Naive thymus-derived CD4-positive, alpha-beta T cell (primary cell): ENCODE data around the gene AQP1. TPM values are rescaled to one million over a fixed set of nuclear protein-coding genes. Genes with fewer than 3 reads are reported as not detected.

Experiments
- ATAC-seq: fragments of 150-1000 bp; cut with Tn5 transposase; 2 replicates; pipeline ENCODE4 v1.10.0; 2021; ENCODE audit warnings: mild to moderate bottlenecking, moderate library complexity
- CTCF ChIA-PET: fragments of 350-600 bp; sonication (Branson Sonifier 250); formaldehyde crosslinking; loops from one replicate; lab custom pipeline; 2021; ENCODE audit warnings: antibody characterized with exemption; lab: Charles Lee
- POLR2A ChIA-PET: fragments of 350-600 bp; sonication (Branson Sonifier 250); formaldehyde crosslinking; loops from one replicate; lab custom pipeline; 2021; ENCODE audit warnings: antibody characterized with exemption, inconsistent platforms; lab: Charles Lee
- DNase-seq, 9 donors: peaks; one replicate each; pipeline versions ENCODE4 v3.0.0 to v3.0.0-alpha.2; 2020 to 2022; ENCODE audit warnings: mixed read lengths in 1 of 9
- H3K27ac ChIP-seq: one replicate; pipeline ENCODE4 v1.7.0; 2013; ENCODE audit warnings: mild to moderate bottlenecking, low read depth, low read length, moderate library complexity
- H3K27me3 ChIP-seq, 2 donors: one replicate each; pipeline ENCODE4 v1.7.0; 2013; ENCODE audit warnings: low read length in 2 of 2, mild to moderate bottlenecking in 2 of 2, moderate library complexity in 2 of 2; ENCODE audit not compliant: control insufficient read depth in 2 of 2, insufficient read depth in 2 of 2
- H3K36me3 ChIP-seq, 3 experiments: 1 replicate in 2 of 3; 2 replicates in 1 of 3; pipeline ENCODE4 v1.7.0; 2013; ENCODE audit warnings: low read length in 3 of 3, mild to moderate bottlenecking in 3 of 3, moderate library complexity in 1 of 3; ENCODE audit not compliant: insufficient read depth in 3 of 3, control insufficient read depth in 2 of 3
- H3K4me1 ChIP-seq, 2 donors: one replicate each; pipeline ENCODE4 v1.7.0; 2013; ENCODE audit warnings: low read length in 2 of 2, mild to moderate bottlenecking in 2 of 2, moderate library complexity in 1 of 2; ENCODE audit not compliant: control insufficient read depth in 2 of 2, insufficient read depth in 2 of 2
- H3K4me3 ChIP-seq: 2 replicates; pipeline ENCODE4 v1.7.0; 2013; ENCODE audit warnings: mild to moderate bottlenecking, low read length
- H3K9me3 ChIP-seq, 3 experiments: 1 replicate in 2 of 3; 2 replicates in 1 of 3; pipeline ENCODE4 v1.7.0; 2013; ENCODE audit warnings: low read length in 3 of 3; ENCODE audit not compliant: control insufficient read depth in 2 of 3
- H3K27ac Mint-ChIP-seq, 9 donors: one replicate each; pipeline ENCODE4 v1.8.0; 2020 to 2022; ENCODE audit warnings: mixed read lengths in 9 of 9, mild to moderate bottlenecking in 8 of 9, moderate library complexity in 5 of 9, inconsistent platforms in 2 of 9
- H3K27me3 Mint-ChIP-seq, 5 donors: one replicate each; pipeline ENCODE4 v1.8.0; 2021 to 2022; ENCODE audit warnings: mixed read lengths in 5 of 5, mild to moderate bottlenecking in 1 of 5
- H3K36me3 Mint-ChIP-seq, 5 donors: one replicate each; pipeline ENCODE4 v1.8.0; 2020 to 2022; ENCODE audit warnings: mixed read lengths in 5 of 5, mild to moderate bottlenecking in 3 of 5, inconsistent platforms in 1 of 5
- H3K4me1 Mint-ChIP-seq, 7 donors: one replicate each; pipeline ENCODE4 v1.8.0; 2020 to 2022; ENCODE audit warnings: mixed read lengths in 7 of 7, mild to moderate bottlenecking in 3 of 7, inconsistent platforms in 1 of 7
- H3K4me3 Mint-ChIP-seq, 10 donors: one replicate each; pipeline ENCODE4 v1.8.0; 2020 to 2022; ENCODE audit warnings: mild to moderate bottlenecking in 10 of 10, mixed read lengths in 10 of 10, moderate library complexity in 6 of 10, inconsistent platforms in 2 of 10
- H3K9me3 Mint-ChIP-seq, 11 donors: one replicate each; pipeline ENCODE4 v1.8.0; 2020 to 2022; ENCODE audit warnings: mixed read lengths in 11 of 11, mild to moderate bottlenecking in 4 of 11, inconsistent platforms in 1 of 11, moderate library complexity in 1 of 11
- intact Hi-C, 2 donors: fragments of 100-400 bp; cut with micrococcal nuclease; formaldehyde crosslinking; loops; one replicate each; pipeline ENCODE4 v1.15.1; 2023
- polyA plus RNA-seq, 2 donors: library from polyadenylated mRNA; unstranded; fragments of 300-500 nt; fragmentation: Illumina TruSeq; gene quantifications; one replicate each; pipeline ENCODE4 v1.2.3, GENCODE V29; 2021
- total RNA-seq, 6 experiments: library from RNA in 5 of 6; stranded (reverse) in 5 of 6; gene quantifications; 1 replicate in 5 of 6; 2 replicates in 1 of 6; pipeline ENCODE4 v1.2.3 and lab custom pipeline; 2021 to 2026

The AQP1 gene
- total and polyA plus RNA-seq, 7 experiments from 2014 or later, result 0.12 to 0.37 (median 0.16) TPM; not detected in 3

GRCh38 chr7:30867483-30867882 is 44.2 kb upstream of the AQP1 start:
- no peaks in the 10 kb centered on the region for H3K4me1 Mint-ChIP-seq
- CTCF ChIA-PET, result no interaction called here
- ATAC-seq (no peak), DNase-seq (no peak)
- Histone ChIP-seq H3K4me1 (no peaks in the 10 kb centered on the region), H3K27me3 (no peaks in the 10 kb centered on the region), H3K9me3 (no peaks in the 10 kb centered on the region), H3K4me3 (no peak overlapping the region), H3K27ac (no peak overlapping the region), H3K36me3 (no peaks in the 10 kb centered on the region)
- H3K4me3 Mint-ChIP-seq, result no peak overlapping the region
- intact Hi-C loops, result no loop called here
- POLR2A ChIA-PET, result no interaction called here
- H3K27ac Mint-ChIP-seq, result no peak overlapping the region
- H3K27me3 Mint-ChIP-seq, result no peaks in the 10 kb centered on the region
- no peaks in the 10 kb centered on the region for H3K36me3 Mint-ChIP-seq
- H3K9me3 Mint-ChIP-seq, result no peaks in the 10 kb centered on the region

DNA sequence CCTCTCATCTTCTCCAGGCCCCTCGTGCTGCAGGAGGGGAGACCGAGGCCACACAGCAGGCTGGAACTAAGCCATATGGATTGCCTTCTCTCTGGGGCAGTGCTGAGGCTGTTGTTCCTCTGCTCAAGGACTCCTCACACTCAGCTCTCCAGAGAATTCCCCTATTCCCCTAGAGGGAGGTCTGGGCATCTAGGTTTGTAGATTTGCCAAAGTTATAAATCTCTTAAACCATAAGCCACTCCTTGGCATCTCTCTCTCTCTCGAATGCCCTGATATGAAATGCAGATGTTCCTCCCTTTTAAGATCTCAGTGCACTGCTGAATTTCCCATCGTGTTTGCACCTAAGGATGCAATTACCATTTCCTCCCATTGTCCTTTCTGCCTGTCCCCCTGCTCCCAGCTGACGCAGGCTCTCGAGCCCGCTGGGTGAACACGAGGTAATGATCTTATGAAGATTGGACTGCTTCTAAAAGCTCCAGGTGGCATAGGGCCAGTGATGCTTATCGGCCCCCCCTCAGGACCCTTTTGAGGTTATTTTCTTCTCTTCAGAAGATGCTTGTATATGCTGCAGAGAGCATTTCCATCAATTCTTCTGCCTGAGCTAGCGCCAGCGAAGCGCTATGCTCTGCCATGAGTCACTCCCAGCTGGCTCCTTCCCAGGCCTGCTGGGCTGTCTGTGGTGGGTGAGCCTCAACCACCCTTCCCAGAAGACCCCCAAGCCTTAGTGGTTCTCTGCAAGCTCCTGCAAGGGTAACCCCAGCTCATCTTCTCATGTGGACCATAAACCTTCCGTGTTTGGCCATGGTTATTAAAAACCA is 41.6 kb upstream of the AQP1 start:
- Histone ChIP-seq H3K9me3 (no peaks in the 10 kb centered on the region), H3K27ac (no peak overlapping the region), H3K36me3 (no peaks in the 10 kb centered on the region), H3K4me3 (no peak overlapping the region), H3K27me3 (no peaks in the 10 kb centered on the region), H3K4me1 (no peaks in the 10 kb centered on the region)
- intact Hi-C loops, result no loop called here
- no peak for DNase-seq
- Mint-ChIP-seq H3K27me3 (no peaks in the 10 kb centered on the region), H3K9me3 (no peaks in the 10 kb centered on the region), H3K4me3 (no peak overlapping the region), H3K27ac (no peak overlapping the region), H3K36me3 (peaks cover 0 to 3% (median 0%) of the 10 kb centered on the region in 5 donors), H3K4me1 (peaks cover 0 to 2% (median 0%) of the 10 kb centered on the region in 7 donors)
- no peak for ATAC-seq
- CTCF ChIA-PET, result no interaction called here
- POLR2A ChIA-PET, result no interaction called here

DNA sequence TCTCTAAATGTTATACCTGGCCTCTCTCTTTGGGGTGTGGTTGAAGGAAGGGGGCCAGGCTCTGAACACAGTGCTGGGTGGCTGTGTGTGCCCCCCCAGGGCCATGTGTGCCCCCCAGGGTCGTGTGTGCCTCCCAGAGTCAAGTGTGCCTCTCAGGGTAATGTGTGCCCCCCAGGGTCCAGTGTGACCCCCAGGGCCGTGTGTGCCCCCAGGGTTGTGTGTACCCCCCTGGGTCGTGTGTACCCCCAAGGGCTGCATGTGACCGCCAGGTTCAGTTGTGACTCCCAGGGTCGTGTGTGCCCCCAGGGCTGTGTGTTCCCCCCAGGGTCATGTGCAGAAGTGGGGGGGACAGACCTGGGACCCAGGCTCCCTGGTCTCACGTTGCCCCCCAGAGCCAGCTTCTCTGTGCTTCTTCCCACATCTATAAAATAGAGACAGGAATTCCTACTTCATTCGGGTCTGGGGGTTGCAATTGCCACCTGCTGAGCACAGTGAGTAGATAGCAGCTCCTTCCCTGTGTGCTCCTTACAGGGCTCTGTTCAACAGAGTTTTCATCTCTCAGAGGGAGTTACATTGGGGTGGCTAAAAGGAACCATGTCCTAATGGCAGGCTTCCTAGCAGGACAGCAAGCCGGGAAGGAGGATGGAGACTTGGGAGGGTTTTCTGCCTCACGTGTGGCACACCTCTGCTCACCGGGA is 40.7 kb upstream of the AQP1 start:
- H3K36me3 Mint-ChIP-seq, result peaks cover 0 to 7% (median 4%) of the 10 kb centered on the region in 5 donors
- H3K4me1 Mint-ChIP-seq, result peaks cover 0 to 3% (median 0%) of the 10 kb centered on the region in 7 donors
- H3K27me3 ChIP-seq, result no peaks in the 10 kb centered on the region
- no peaks in the 10 kb centered on the region for H3K27me3 Mint-ChIP-seq
- H3K4me3 Mint-ChIP-seq, result no peak overlapping the region
- ChIA-PET POLR2A (no interaction called here), CTCF (no interaction called here)
- H3K9me3 ChIP-seq, result no peaks in the 10 kb centered on the region
- peaks cover 0 to 2% (median 0%) of the 10 kb centered on the region in 11 donors for H3K9me3 Mint-ChIP-seq
- no peak overlapping the region for H3K27ac Mint-ChIP-seq
- intact Hi-C loops, result no loop called here
- ATAC-seq (no peak), DNase-seq (no peak)
- no peak overlapping the region for H3K27ac ChIP-seq
- H3K4me3 ChIP-seq, result no peak overlapping the region
- H3K36me3 ChIP-seq, result no peaks in the 10 kb centered on the region
- no peaks in the 10 kb centered on the region for H3K4me1 ChIP-seq

GRCh38 chr7:30871655-30872054 is 40.0 kb upstream of the AQP1 start:
- Mint-ChIP-seq H3K36me3 (peaks cover 0 to 7% (median 4%) of the 10 kb centered on the region in 5 donors), H3K27me3 (no peaks in the 10 kb centered on the region), H3K27ac (no peak overlapping the region), H3K4me3 (no peak overlapping the region), H3K9me3 (peaks cover 0 to 2% (median 0%) of the 10 kb centered on the region in 11 donors), H3K4me1 (peaks cover 0 to 6% (median 0%) of the 10 kb centered on the region in 7 donors)
- no peak for ATAC-seq
- ChIA-PET CTCF (no interaction called here), POLR2A (no interaction called here)
- DNase-seq, result no peak
- Histone ChIP-seq H3K9me3 (no peaks in the 10 kb centered on the region), H3K4me3 (no peak overlapping the region), H3K4me1 (no peaks in the 10 kb centered on the region), H3K36me3 (no peaks in the 10 kb centered on the region), H3K27me3 (no peaks in the 10 kb centered on the region), H3K27ac (no peak overlapping the region)
- intact Hi-C loops, result no loop called here

GRCh38 chr7:30873207-30873606 is 38.4 kb upstream of the AQP1 start:
- Mint-ChIP-seq H3K27ac (no peak overlapping the region), H3K4me3 (no peak overlapping the region), H3K27me3 (no peaks in the 10 kb centered on the region), H3K9me3 (peaks cover 0 to 2% (median 0%) of the 10 kb centered on the region in 11 donors), H3K36me3 (peaks cover 0 to 7% (median 4%) of the 10 kb centered on the region in 5 donors), H3K4me1 (peaks cover 0 to 6% (median 0%) of the 10 kb centered on the region in 7 donors)
- CTCF ChIA-PET, result no interaction called here
- Histone ChIP-seq H3K27me3 (no peaks in the 10 kb centered on the region), H3K36me3 (no peaks in the 10 kb centered on the region), H3K4me1 (no peaks in the 10 kb centered on the region), H3K27ac (no peak overlapping the region), H3K9me3 (no peaks in the 10 kb centered on the region), H3K4me3 (no peak overlapping the region)
- intact Hi-C loops, result no loop called here
- ATAC-seq (no peak), DNase-seq (no peak)
- POLR2A ChIA-PET, result no interaction called here

DNA sequence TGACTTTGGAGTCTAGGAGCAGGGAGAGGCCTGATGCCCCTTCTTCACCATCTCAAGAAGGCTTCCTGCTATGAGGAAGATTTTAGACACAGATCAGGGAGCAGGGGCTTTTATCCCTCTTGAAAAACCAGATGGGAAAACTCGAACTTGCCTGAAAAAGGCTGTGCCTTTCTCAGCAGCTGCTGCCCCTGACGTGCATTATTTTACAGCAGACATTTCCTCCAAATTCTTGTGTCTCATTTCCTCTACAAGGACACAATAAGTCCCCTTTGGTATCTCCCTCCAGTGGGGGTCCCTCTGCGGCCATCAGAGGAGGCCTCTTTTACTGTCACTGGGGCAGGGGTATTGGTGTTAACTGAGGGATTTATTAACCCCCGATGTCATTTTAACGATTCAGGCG is 38.0 kb upstream of the AQP1 start:
- Histone ChIP-seq H3K9me3 (no peaks in the 10 kb centered on the region), H3K4me1 (no peaks in the 10 kb centered on the region), H3K36me3 (no peaks in the 10 kb centered on the region), H3K4me3 (no peak overlapping the region), H3K27ac (no peak overlapping the region), H3K27me3 (no peaks in the 10 kb centered on the region)
- ChIA-PET CTCF (no interaction called here), POLR2A (no interaction called here)
- intact Hi-C loops, result no loop called here
- H3K4me3 Mint-ChIP-seq, result no peak overlapping the region
- DNase-seq, result no peak
- peaks cover 0 to 2% (median 0%) of the 10 kb centered on the region in 11 donors for H3K9me3 Mint-ChIP-seq
- peaks cover 0 to 7% (median 4%) of the 10 kb centered on the region in 5 donors for H3K36me3 Mint-ChIP-seq
- H3K4me1 Mint-ChIP-seq, result peaks cover 0 to 6% (median 0%) of the 10 kb centered on the region in 7 donors
- ATAC-seq, result no peak
- H3K27ac Mint-ChIP-seq, result no peak overlapping the region
- H3K27me3 Mint-ChIP-seq, result no peaks in the 10 kb centered on the region
